ENCODE results near the gene SYNE1. TPM values are rescaled to one million over a fixed set of nuclear protein-coding genes. Genes with fewer than 3 reads are reported as not detected.

SYNE1 gene
- total RNA-seq, 1 experiment from 2014 or later: 6.5 TPM

GRCh38 chr6:152186840-152187239 is 450.3 kb downstream of the SYNE1 start:
- TF ChIP-seq TEAD4 (CRISPR knock-in tag; IDR thresholded peaks at IDR 0.05) (no peak), ZNF219 (CRISPR knock-in tag; IDR thresholded peaks at IDR 0.05; ENCODE audit: borderline replicate concordance) (no peak), CBFB (CRISPR knock-in tag; IDR thresholded peaks at IDR 0.05; ENCODE audit: low read depth) (no peak)
- ChIA-PET CTCF (no interaction called here), POLR2A (no interaction called here)
- H3K9me3 Mint-ChIP-seq: no peaks in the 10 kb centered on the region
- H3K36me3 Mint-ChIP-seq: no peaks in the 10 kb centered on the region
- H3K4me1 Mint-ChIP-seq: no peaks in the 10 kb centered on the region
- ATAC-seq: no peak
- H3K27me3 Mint-ChIP-seq (ENCODE audit: low read depth): no peaks in the 10 kb centered on the region
- DNase-seq (ENCODE audit: low spot score): no peak
- H3K27ac Mint-ChIP-seq: no peak overlapping the region
- H3K4me3 Mint-ChIP-seq: no peak overlapping the region

GRCh38 chr6:152184917-152185574 is 452.1 kb downstream of the SYNE1 start:
- Mint-ChIP-seq H3K27me3 (ENCODE audit: low read depth) (no peaks in the 10 kb centered on the region), H3K36me3 (no peaks in the 10 kb centered on the region), H3K27ac (no peak overlapping the region; the same call in 1 of the 2 replicates), H3K4me3 (no peak overlapping the region), H3K9me3 (no peaks in the 10 kb centered on the region), H3K4me1 (no peaks in the 10 kb centered on the region)
- ChIA-PET POLR2A (no interaction called here), CTCF (no interaction called here)
- ATAC-seq: no peak
- no peak for DNase-seq (ENCODE audit: low spot score)
- TF ChIP-seq ATF1 (CRISPR knock-in tag; IDR thresholded peaks at IDR 0.05): no peak
- no peak for TF ChIP-seq GTF2I (CRISPR knock-in tag; conservative IDR thresholded peaks at IDR 0.05)
- no peak for TF ChIP-seq USF2 (CRISPR knock-in tag; IDR thresholded peaks at IDR 0.05)
- TF ChIP-seq MLX (CRISPR knock-in tag; IDR thresholded peaks at IDR 0.05): no peak
- TF ChIP-seq NR1H2 (CRISPR knock-in tag; IDR thresholded peaks at IDR 0.05): no peak
- no peak for TF ChIP-seq CREM (CRISPR knock-in tag; IDR thresholded peaks at IDR 0.05)
- TF ChIP-seq ZNF416 (CRISPR knock-in tag; IDR thresholded peaks at IDR 0.05): no peak

GRCh38 chr6:152184573-152184916 is 452.6 kb downstream of the SYNE1 start:
- Mint-ChIP-seq H3K27ac (no peak overlapping the region), H3K36me3 (no peaks in the 10 kb centered on the region), H3K4me1 (no peaks in the 10 kb centered on the region), H3K27me3 (ENCODE audit: low read depth) (no peaks in the 10 kb centered on the region), H3K4me3 (no peak overlapping the region), H3K9me3 (no peaks in the 10 kb centered on the region)
- CTCF ChIA-PET: no interaction called here
- no peak for ATAC-seq
- TF ChIP-seq PREB (CRISPR knock-in tag; IDR thresholded peaks at IDR 0.05; ENCODE audit: borderline replicate concordance): no peak
- no peak for TF ChIP-seq AFF4 (CRISPR knock-in tag; IDR thresholded peaks at IDR 0.05; ENCODE audit: borderline replicate concordance)
- TF ChIP-seq RORB (CRISPR knock-in tag; IDR thresholded peaks at IDR 0.05): no peak
- TF ChIP-seq JAZF1 (CRISPR knock-in tag; IDR thresholded peaks at IDR 0.05): no peak
- no peak for TF ChIP-seq ZNF671 (CRISPR knock-in tag; IDR thresholded peaks at IDR 0.05)
- no peak for TF ChIP-seq SP1 (CRISPR knock-in tag; conservative IDR thresholded peaks at IDR 0.05)
- TF ChIP-seq USF2 (CRISPR knock-in tag; IDR thresholded peaks at IDR 0.05): no peak
- TF ChIP-seq USF1 (CRISPR knock-in tag; IDR thresholded peaks at IDR 0.05): no peak
- no peak for TF ChIP-seq SMAD4 (CRISPR knock-in tag; IDR thresholded peaks at IDR 0.05)
- no peak for TF ChIP-seq NFATC4 (CRISPR knock-in tag; IDR thresholded peaks at IDR 0.05)
- TF ChIP-seq RELA (CRISPR knock-in tag; IDR thresholded peaks at IDR 0.05; ENCODE audit: borderline replicate concordance): no peak
- no peak for TF ChIP-seq HMGXB4 (CRISPR knock-in tag; IDR thresholded peaks at IDR 0.05)
- DNase-seq (ENCODE audit: low spot score): no peak
- POLR2A ChIA-PET: no interaction called here

Measured in WTC11 (cell line).